GDM1 (cell line): ENCODE measurements around the gene HNF4A.

Experiments
- DNase-seq: peaks from one replicate; lab custom pipeline; 2025; lab: John Stamatoyannopoulos, UW

Gene HNF4A

GRCh38 chr20:44392776-44393607 is 37.5 kb downstream of the HNF4A start:
- DNase-seq = no peak

GRCh38 chr20:44393608-44394451 is 38.3 kb downstream of the HNF4A start:
- no peak for DNase-seq

DNA sequence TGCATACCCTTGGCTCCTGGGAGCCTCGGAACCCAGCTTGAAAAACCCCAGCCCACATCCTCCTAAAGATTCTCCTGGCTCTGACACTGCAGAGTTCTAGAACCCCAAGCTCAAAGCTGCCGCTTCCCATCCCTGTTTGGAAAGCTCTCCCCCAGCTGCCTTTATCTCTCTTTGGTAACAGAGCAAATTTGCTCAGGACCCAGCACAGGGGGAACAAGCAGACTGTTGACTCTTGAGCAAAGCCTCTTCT is 38.9 kb downstream of the HNF4A start:
- no peak for DNase-seq

DNA sequence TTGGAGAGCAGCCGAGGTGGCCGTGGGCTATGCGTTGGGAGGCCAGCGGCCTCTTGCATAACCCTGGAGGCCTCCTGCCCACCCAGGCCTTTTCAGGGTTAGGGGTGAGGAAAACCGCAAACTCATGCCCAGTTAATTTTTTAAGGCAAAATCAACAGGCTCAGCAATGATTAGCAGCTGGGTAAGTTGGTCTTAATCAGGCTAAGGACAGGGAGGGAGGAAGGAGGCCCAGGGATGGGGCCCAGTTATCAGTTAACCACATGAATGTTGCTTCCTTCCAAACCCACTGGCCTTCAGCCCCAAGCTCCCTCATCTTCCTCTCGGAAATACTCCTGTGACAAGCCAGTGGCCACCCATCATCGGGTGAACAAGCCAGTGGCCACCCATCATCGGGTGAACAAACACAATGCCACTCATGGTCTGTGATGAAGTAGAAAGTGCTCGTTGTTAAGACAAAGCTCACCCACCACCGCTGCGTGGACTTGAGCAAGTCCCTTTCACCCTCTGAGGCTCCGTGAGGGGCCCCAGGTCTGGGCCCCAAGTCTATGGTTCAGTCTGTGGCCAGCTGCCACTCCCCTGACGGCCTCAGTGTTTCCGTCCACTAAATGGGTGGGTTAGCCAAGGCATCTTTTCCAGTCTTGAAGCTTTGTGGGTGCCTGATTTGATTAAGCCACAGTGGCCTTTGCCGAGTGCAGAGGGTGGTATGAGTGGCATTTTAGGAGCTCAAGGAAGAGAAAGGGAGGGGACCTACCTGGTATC is 39.4 kb downstream of the HNF4A start:
- DNase-seq = no peak

DNA sequence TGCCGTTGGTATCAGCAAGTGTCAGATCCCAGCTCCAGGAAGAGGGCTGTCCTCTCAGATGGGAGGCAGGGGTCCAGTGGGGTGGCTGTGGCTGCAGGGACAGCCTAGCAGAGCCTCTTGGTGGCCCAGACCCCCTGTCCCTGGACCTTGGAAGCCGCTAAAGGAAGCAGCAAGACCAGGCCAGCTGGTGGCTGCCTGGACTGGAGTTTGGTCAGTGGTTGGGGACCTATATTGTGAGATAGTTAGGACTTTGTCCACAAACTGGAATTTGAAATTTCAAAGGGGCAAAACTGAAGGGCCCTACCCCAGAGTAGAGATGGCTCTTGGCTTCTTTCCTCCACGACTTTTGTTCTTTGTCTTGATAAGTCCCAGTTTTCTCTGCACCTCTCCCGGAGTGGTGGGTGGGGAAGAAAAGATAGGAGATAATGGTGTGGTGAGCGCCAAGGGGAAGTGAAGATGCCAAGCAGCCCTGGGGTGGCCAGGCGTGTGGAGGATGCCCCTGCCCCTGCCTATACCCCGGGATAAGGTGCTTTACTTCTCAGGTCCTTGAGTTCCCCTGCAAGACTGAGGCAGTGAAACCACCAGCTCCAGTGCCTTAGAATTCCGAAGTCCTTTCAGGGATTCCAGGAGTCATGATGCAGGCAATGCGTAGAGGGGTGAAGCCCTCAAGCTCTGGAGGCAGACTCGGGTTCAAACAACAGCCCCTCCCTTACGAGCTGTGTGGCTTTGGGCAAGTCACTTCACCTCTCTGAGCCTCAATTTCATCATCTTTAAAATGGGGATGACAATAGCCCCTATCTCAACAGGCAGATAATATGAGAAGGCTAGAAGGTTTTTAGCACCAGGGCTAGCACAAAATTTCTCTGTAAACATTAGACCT is 40.2 kb downstream of the HNF4A start:
- no peak for DNase-seq

- DNase-seq = no peak
These were observed 41.1 kb downstream of the HNF4A start for GRCh38 chr20:44396369-44397130.

DNA sequence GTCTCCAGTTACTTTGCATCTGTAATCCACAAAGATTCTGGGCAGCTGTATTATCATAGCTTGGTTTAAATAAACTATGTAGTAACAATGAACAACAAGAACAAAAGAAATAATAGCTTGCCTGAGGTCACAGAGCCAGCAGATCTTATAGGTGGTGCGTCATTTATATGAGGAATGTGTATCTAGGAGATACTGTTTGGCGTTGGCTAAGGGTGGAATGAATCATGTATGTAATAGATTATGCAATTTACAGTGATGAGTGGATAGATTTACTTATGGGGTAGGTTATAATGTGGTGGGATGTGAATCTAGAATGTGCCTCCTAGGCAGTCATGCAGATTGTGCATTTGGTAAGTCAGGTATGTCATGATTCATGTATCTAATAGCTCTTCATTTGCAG is 42.8 kb downstream of the HNF4A start:
- DNase-seq = no peak

GRCh38 chr20:44399446-44399845 is 43.9 kb downstream of the HNF4A start:
- no peak for DNase-seq

- no peak for DNase-seq
These were observed 45.1 kb downstream of the HNF4A start for GRCh38 chr20:44400671-44400969.

DNA sequence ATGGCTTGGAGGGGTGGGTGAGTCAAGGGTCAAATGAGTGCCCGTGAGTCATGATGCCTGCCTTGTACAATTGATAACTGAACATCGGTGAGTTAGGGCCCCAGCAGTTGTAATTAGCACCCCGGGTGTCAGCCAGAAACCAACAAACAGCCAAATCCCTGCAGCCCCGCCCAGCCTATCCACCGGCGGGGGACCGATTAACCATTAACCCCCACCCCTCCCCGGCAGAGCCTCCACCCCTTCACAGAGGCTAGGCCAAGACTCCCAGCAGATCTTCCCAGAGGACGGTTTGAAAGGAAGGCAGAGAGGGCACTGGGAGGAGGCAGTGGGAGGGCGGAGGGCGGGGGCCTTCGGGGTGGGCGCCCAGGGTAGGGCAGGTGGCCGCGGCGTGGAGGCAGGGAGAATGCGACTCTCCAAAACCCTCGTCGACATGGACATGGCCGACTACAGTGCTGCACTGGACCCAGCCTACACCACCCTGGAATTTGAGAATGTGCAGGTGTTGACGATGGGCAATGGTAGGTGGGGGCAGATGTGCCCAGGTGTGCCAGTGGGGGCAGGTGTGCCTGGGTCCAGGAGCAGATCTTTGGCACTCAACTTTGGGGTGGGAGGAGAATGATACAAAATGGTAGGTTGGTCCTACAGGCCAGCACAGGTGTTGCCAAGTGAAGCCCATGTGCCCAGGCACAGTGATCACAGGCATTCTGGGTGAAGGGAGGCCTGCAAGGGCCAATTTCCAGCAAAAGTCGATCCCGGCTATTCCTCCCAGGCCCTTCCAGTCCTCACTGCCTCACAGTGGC is 45.7 kb downstream of the HNF4A start:
- DNase-seq = no peak

GRCh38 chr20:44401770-44402390 is 46.4 kb downstream of the HNF4A start:
- no peak for DNase-seq

- DNase-seq = no peak
These were observed 47.1 kb downstream of the HNF4A start for GRCh38 chr20:44402391-44403193.

- DNase-seq = no peak
These were observed 48.0 kb downstream of the HNF4A start for GRCh38 chr20:44403194-44404112.

DNA sequence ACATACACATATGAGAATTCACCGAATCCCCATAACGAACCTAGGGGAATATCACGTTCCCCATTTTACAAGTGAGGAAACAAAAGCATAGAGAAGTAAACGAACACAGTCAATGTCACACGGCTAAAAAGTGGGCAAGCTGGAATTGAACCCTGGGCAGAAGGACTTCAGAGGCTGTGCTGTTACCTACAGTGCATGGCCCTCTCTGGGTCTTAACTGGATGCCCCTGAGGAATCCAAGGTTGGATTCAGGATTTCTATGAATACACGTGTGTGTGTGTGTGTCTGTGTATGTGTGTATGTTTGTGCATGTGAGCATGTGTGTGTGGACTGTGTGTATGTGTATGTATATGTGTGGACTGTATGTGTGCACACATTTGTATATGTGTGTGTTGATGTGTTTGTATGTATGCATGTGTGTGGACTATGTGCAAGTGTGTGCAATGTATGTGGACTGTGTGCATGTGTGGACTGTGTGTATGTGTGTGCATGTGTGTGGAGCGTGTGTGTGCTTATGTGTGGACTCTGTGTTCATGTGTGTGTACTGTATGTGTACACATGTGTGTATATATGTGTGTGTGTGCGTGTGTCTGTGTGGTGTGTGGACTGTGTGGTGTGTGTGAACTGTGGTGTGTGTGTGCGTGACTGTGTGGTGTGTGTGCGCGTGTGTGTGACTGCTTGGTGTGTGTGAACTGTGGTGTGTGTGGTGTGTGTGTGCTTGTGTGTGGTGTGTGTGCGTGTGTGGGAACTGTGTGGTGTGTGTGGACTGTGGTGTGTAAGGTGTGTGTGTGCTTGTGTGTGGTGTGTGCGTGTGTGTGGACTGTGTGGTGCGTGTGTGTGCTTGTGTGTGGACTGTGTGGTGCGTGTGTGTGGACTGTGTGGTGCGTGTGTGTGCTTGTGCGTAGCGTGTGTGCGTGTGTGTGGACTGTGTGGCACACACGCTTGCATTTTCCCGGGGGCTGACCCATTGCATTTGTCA is 49.0 kb downstream of the HNF4A start:
- no peak for DNase-seq

DNA sequence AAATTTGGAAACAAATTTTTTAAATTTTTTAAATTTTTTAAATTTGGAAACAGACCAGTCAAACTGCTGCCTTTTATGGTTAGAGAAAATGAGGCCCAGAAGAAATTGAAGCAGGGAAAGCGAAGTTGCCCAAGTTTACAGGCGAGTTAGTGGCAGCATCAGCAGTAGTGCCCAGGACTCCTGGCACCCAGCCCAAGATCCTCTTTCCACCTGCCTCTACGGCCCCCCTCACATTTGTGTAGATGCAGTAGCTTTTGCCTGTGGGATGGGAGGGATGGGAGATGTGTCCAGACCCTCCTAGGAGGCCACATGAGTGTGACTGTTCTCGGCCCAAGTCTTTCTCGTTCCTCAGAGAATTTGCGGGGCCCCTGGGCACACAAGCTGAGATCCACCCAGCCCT is 49.8 kb downstream of the HNF4A start:
- DNase-seq = no peak

- no peak for DNase-seq
These were observed 50.5 kb downstream of the HNF4A start for GRCh38 chr20:44405785-44406571.
